Cardiac septum (tissue), 1 donor: ENCODE data around the gene BBIP1. TPM values are rescaled to one million over a fixed set of nuclear protein-coding genes. Genes with fewer than 3 reads are reported as not detected.
A peak's percentile ranks its signal among the peaks of the same experiment; 100 is the strongest.

Experiments used
- DNase-seq: peaks from one replicate; pipeline ENCODE4 v3.0.0-alpha.2; 2020; ENCODE audit warnings: low spot score
- intact Hi-C: fragments of 100-400 bp; cut with DNase I; formaldehyde crosslinking; loops from one replicate; pipeline ENCODE4 v1.14.0; 2022
- total RNA-seq: library from RNA; stranded (reverse); fragmentation: NEBNext Ultra II Directional; extraction: Animal tissue kit (Norgen Biotek cat#: 25700); gene quantifications from one replicate; pipeline ENCODE4 v1.2.1, GENCODE V29; 2021
- donor health status: DM: no; HTN: no; CAD: no.

The BBIP1 gene
- total RNA-seq, 1 donor from 2014 or later: 31.1 TPM

DNA sequence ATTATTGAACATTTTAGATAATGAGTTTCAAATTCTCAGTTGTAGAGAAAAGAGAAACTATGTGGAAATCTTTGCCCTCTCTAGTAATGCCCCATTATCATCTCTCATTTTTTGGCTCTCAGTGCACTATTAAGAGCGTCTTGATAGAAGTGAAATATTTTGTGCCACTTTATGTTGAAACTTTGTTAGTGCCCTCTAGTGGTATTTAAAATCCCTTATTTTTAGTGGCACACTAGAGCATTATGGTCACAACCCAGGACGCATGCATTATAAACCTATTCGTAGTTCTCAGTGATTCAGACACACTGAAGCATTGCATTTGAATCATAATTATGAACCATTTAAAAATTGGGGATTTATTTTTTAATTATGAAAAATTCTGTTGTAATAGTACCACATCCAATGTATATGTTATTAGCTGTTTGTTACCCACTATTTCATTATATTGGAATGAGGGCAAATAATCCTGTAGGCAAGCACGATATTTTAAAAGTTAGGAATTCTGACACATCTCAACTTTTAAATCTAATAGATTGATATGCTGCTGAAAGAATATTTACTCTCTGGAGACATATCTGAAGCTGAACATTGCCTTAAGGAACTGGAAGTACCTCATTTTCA, 25.3 kb downstream of the BBIP1 start:
- no peak for DNase-seq
- intact Hi-C loops: loop anchor here (2.0 to 10.0 kb wide), 3 partner anchors 91 to 279 kb away; no protein-coding TSS in a partner anchor

GRCh38 chr10:110892602-110893288, 26.2 kb downstream of the BBIP1 start:
- no peak for DNase-seq
- intact Hi-C loops: loop anchor here (2.0 to 10.0 kb wide), 3 partner anchors 90 to 278 kb away; no protein-coding TSS in a partner anchor

DNA sequence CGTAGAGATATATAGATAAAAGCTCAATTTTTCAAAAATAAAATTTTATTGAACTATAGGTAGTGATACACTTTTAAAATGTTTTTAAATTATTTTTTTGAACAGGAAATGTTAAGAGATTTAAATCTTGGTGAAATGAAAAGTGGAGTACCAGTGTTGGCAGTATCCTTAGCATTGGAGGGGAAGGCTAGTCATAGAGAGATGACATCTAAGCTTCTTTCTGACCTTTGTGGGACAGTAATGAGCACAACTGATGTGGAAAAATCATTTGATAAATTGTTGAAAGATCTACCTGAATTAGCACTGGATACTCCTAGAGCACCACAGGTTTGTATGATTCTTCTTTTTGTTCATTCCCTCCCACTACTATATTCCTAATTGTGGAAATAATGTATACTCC, 31.4 kb downstream of the BBIP1 start:
- no peak for DNase-seq
- intact Hi-C loops: no loop called here

- intact Hi-C loops: no loop called here
- no peak for DNase-seq
These were observed 32.9 kb downstream of the BBIP1 start for GRCh38 chr10:110885932-110886674.

DNA sequence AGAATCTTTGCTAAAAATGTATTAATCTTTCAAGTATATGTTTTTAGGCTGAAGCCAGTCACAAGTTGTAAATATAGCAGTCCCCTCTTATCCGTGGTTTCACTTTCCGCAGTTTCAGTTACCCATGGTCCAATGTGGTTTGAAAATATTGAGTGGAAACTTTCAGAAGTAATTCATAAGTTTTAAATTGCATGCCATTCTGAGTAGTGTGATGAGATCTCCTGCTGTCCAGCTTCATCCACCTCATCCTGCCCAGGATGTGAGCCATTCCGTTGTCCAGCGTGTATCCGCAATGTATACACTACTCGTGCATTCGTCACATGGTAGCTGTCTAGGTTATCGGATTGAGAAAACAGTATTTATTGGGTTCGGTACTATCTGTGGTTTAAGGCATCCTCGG, 35.1 kb downstream of the BBIP1 start:
- intact Hi-C loops: no loop called here
- DNase-seq: no peak

DNA sequence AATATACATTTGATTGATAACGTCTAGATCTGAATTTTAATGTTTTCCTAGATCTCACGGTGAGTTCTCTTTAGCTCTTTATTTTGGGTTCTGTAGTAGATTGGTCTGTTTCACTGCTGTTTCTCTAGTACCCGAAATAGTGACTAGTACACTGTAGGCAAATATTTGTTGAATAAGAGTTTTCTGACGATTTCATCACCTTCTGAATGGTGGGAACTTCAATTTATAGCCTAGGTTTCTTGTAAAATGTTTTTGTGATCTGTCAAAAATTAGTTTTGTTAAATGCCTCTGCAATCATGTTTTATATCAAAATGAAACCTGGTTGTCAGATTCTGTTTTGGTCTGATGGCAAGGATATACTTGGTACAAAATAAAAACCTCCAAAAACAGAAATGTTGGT, 37.1 kb downstream of the BBIP1 start:
- no peak for DNase-seq
- intact Hi-C loops: no loop called here

GRCh38 chr10:110881247-110881646, 37.7 kb downstream of the BBIP1 start:
- no peak for DNase-seq
- intact Hi-C loops: no loop called here

DNA sequence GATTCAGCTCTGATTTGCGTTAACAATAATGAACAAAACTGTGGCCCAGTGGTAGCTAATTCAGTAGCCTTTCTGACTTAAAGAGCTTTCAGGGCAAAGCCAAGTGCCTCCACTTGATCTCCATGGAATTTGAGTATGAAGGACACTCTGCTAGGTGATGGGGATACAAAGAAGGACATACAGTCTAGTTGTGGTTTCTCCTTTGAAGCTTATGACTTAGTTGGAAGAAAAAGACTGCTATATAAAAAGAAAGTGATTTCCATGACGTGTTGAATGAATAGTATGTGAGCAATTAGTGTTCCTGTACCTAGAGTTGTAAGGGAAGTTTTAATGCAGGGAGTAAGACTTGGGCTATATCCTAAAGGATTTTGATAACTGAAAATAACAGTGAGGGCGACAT, 39.0 kb downstream of the BBIP1 start:
- DNase-seq: no peak
- intact Hi-C loops: no loop called here

GRCh38 chr10:110876788-110877187, 42.2 kb downstream of the BBIP1 start:
- intact Hi-C loops: no loop called here
- DNase-seq: no peak

GRCh38 chr10:110876000-110876399, 43.0 kb downstream of the BBIP1 start:
- no peak for DNase-seq
- intact Hi-C loops: no loop called here

DNA sequence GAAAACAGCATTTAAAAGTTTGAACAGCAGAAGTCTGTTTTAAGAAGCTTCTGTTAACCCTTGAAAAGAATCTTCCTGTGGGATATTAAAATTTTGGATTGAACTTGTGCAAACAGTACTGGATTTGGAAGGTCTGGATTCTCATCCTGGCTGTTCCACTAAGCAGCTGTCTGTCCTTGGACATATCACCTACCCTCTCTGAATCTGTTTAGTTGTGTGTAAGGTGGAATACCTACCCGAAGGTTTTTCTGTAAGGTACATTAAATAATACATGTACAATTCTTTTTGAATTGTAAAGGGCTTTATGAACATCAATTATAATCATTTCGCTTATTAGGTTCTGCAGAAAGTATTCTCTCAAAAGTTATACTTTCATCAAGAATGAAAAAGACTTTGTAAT, 45.0 kb downstream of the BBIP1 start:
- intact Hi-C loops: loop anchor here (5.0 kb wide), 3 partner anchors 43 to 72 kb away; partner anchors contain the start of genes BBIP1 and SHOC2
- no peak for DNase-seq

GRCh38 chr10:110872984-110873923, 45.7 kb downstream of the BBIP1 start:
- no peak for DNase-seq
- intact Hi-C loops: loop anchor here (1.0 to 5.0 kb wide), 4 partner anchors 44 to 127 kb away; partner anchors contain the start of genes BBIP1 and SHOC2

- intact Hi-C loops: loop anchor here (1.0 to 5.0 kb wide), 4 partner anchors 45 to 126 kb away; partner anchors contain the start of genes BBIP1 and SHOC2
- peak; percentile 89 for DNase-seq
These were observed 46.6 kb downstream of the BBIP1 start for GRCh38 chr10:110872145-110872983.

DNA sequence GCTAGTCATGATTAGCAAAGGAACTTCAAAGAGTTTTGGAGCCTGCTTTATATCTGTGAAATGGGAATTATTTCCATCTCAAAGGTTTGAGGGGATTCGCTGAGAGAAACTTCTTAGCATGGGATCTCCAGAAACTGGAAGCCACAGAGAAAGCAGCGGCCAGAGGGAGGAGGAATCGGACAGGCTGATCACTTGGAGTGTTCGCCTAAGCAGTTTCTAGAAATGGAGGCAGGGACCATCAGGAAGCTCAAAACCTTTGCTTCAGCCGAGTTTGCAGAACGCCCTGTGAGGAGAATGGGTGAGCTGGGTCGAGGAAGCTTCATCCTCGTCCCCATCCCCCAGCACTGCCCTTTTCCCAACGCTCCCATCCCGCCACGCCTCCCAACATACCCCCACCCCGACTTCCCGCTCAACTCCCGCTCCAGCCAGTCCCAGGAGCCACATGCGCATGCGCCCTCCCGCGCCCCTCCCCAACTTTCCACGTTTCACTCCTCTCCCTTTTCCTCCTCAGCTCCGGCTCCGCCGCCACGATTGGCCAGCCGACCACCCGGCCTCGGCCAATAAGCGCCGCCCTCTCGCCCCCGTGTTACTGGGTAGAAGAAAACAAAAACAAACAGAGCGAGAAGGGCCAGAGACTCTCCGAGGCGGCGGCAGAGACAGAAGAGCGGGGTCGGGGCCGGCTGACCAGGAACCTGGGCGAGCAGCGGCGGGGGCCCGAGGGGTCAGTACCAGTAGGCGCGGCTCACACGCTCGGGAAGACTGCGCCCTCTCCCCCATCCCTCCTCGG, 47.5 kb downstream of the BBIP1 start, which contains the start of gene PDCD4:
Gene PDCD4 (plus strand): TSS at position 631 of the 787 bp plus-strand sequence. CDS start 4,100 bp downstream, outside the sequence.
- DNase-seq: peak; percentile 100
- intact Hi-C loops: loop anchor here (1.0 to 5.0 kb wide), 4 partner anchors 46 to 125 kb away; partner anchors contain the start of genes BBIP1 and SHOC2

GRCh38 chr10:110870823-110871297, 48.1 kb downstream of the BBIP1 start:
- intact Hi-C loops: loop anchor here (5.0 kb wide), 3 partner anchors 46 to 69 kb away; partner anchors contain the start of genes BBIP1 and SHOC2
- no peak for DNase-seq

DNA sequence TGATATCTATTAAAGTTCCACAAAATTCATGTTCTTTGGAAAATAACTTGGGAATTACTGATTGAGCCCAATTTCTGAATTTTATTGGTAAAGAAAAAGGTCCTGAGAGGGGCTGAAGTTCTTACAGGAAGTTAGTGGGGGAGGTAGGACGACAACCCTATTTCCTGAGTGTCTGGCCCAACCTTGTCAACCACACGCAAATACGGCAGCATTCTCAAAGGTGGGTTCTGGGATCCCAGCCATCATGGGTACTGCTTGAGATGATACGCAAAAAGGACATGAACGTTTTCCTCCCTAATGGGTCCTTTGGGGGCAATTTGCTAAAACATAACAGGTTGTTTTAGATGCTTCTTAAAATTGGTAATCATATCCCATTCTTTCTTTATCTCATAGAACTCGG, 50.0 kb downstream of the BBIP1 start:
- intact Hi-C loops: no loop called here
- no peak for DNase-seq

DNA sequence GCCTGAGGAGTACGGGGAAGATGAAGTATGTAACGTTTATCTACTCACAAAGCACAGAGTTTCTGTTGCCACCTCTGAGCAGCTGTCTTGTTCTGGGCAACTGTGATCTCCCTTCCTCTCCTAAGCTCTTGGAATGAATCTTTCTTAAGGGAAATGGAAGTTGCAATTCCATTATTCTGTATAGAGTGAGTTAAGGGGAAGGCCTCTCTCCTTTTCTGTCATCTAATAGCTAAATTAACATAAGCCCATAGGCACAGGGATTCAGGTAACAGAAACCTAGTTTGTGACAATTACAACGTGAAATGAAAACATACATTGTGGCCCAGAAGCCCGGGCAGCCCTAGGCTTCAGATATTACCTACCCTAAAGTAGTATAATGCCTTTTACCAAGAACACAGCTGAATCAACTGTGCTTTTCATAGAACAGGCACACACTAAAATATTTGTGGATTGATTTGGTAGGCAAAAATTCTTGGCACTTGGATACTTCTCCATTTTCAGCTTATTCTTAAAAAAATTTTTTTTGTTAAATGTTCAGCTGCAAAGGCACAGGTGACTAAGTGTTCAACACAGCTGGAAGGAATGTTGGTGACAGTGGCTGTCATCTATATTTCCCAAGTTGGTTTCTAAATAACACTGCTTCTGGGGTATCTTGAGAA, 51.0 kb downstream of the BBIP1 start:
- intact Hi-C loops: no loop called here
- DNase-seq: no peak
